Fibroblast of lung (primary cell): ENCODE measurements around the gene RAVER2. TPM values are rescaled to one million over a fixed set of nuclear protein-coding genes. Genes with fewer than 3 reads are reported as not detected.

ENCODE experiments used
- DNase-seq, 2 donors: peaks; one replicate each; pipeline versions ENCODE4 v3.0.0 to v3.0.0-alpha.2; 2010; ENCODE audit warnings: low read depth in 2 of 2
- H2AFZ ChIP-seq: 2 replicates; pipeline ENCODE4 v1.5.1; 2012; ENCODE audit warnings: low read length, control low read depth, inconsistent platforms
- H3K27ac ChIP-seq: 2 replicates; pipeline ENCODE4 v1.5.1; 2011; ENCODE audit warnings: low read length, control low read depth; ENCODE audit not compliant: insufficient read depth
- H3K27me3 ChIP-seq: 2 replicates; pipeline ENCODE4 v1.5.1; 2011; ENCODE audit warnings: mild to moderate bottlenecking, low read length; ENCODE audit not compliant: control insufficient read depth, insufficient read depth
- H3K36me3 ChIP-seq: 2 replicates; pipeline ENCODE4 v1.5.1; 2011; ENCODE audit warnings: low read length; ENCODE audit not compliant: control insufficient read depth, insufficient read depth
- H3K4me1 ChIP-seq: 2 replicates; pipeline ENCODE4 v1.5.1; 2011; ENCODE audit warnings: low read length; ENCODE audit not compliant: control insufficient read depth, insufficient read depth; ENCODE audit errors: extremely low read depth
- H3K4me2 ChIP-seq: 2 replicates; pipeline ENCODE4 v1.5.1; 2011; ENCODE audit warnings: low read length, control low read depth; ENCODE audit not compliant: insufficient read depth; ENCODE audit errors: extremely low read depth
- H3K4me3 ChIP-seq, 4 experiments: fragments of 200-600 bp in 1 of 4; sonication (generic) in 1 of 4; replicated peaks in 1 of 4; 2 replicates each; pipeline ENCODE4 v1.5.1; 2011 to 2016; ENCODE audit warnings: low read length in 4 of 4, low read depth in 3 of 4, mild to moderate bottlenecking in 3 of 4, control low read depth in 2 of 4, inconsistent platforms in 1 of 4, mixed read lengths in 1 of 4; ENCODE audit not compliant: insufficient read depth in 1 of 4; ENCODE audit errors: control extremely low read depth in 1 of 4
- H3K79me2 ChIP-seq: 2 replicates; pipeline ENCODE4 v1.5.1; 2012; ENCODE audit warnings: mild to moderate bottlenecking, low read length, inconsistent platforms; ENCODE audit not compliant: control insufficient read depth, insufficient read depth
- H3K9ac ChIP-seq: 2 replicates; pipeline ENCODE4 v1.5.1; 2011; ENCODE audit warnings: mild to moderate bottlenecking, low read length, control low read depth; ENCODE audit not compliant: insufficient read depth
- H3K9me3 ChIP-seq: 2 replicates; pipeline ENCODE4 v1.5.1; 2012; ENCODE audit warnings: low read depth, low read length; ENCODE audit not compliant: control insufficient read depth, insufficient read depth
- H4K20me1 ChIP-seq: 2 replicates; pipeline ENCODE4 v1.5.1; 2011; ENCODE audit warnings: low read length; ENCODE audit not compliant: control insufficient read depth, insufficient read depth; ENCODE audit errors: extremely low read depth
- CTCF ChIP-seq, 2 donors: IDR thresholded peaks in 1 of 2; conservative IDR thresholded peaks in 1 of 2; 1 replicate in 1 of 2; 2 replicates in 1 of 2; pipeline ENCODE4 v1.5.1; 2011 to 2012; ENCODE audit warnings: low read length in 2 of 2, control low read depth in 1 of 2, inconsistent platforms in 1 of 2, low read depth in 1 of 2, mild to moderate bottlenecking in 1 of 2
- EZH2 ChIP-seq: IDR thresholded peaks from 2 replicates; pipeline ENCODE4 v1.5.1; 2012; ENCODE audit warnings: low read length, control low read depth, mild to moderate bottlenecking; ENCODE audit errors: missing control alignments
- polyA plus RNA-seq, 2 donors: library from polyadenylated mRNA; depleted of rRNA in 1 of 2; stranded (reverse) in 1 of 2; unstranded in 1 of 2; fragments of >200 nt; gene quantifications; 2 replicates each; pipeline ENCODE4 v1.2.1, GENCODE V29; 2011 to 2012; ENCODE audit warnings: missing spikeins in 1 of 2
- total RNA-seq: library from RNA; depleted of rRNA; stranded (reverse); fragments of >200 nt; gene quantifications from 2 replicates; pipeline ENCODE4 v1.2.1, GENCODE V29; 2014

RAVER2 gene
- total and polyA plus RNA-seq, 2 donors (not counting 1 experiment from before 2014, with no cell fraction given) = 4.3 to 5.6 TPM

- DNase-seq = peak in 1 of 2 donors; percentile 60
- no peak overlapping the region for H3K27ac ChIP-seq
- no peaks in the 10 kb centered on the region for H3K27me3 ChIP-seq
- H3K4me3 ChIP-seq = no peak overlapping the region
- no peaks in the 10 kb centered on the region for H3K79me2 ChIP-seq
- peaks cover 4% of the 10 kb centered on the region for H3K4me1 ChIP-seq
- no peaks in the 10 kb centered on the region for H3K36me3 ChIP-seq
- TF ChIP-seq CTCF (conservative IDR thresholded peaks at IDR 0.05 in 1 of 2, IDR thresholded peaks at IDR 0.05 in 1 of 2; ENCODE audit: low read depth in 1 of 2, low read length in 2 of 2) (no peak), EZH2 (no peak)
- H3K4me2 ChIP-seq = no peak overlapping the region
- no peak overlapping the region for H2AFZ ChIP-seq
- H3K9ac ChIP-seq = no peak overlapping the region
- H3K9me3 ChIP-seq = no peaks in the 10 kb centered on the region
- peaks cover 2% of the 10 kb centered on the region for H4K20me1 ChIP-seq
Measured at GRCh38 chr1:64881281-64881680, 136.4 kb downstream of the RAVER2 start.

Other genes with a start within 250 kb of the RAVER2 start
- 145 and 152 TPM in 2 replicates for gene JAK1, start 221.5 kb downstream of the RAVER2 start, total RNA-seq
- gene JAK1, start 221.5 kb downstream of the RAVER2 start, polyA plus RNA-seq = 131 and 144 TPM in 2 replicates